Measurements from ENCODE around the gene SMPD3. TPM values are rescaled to one million over a fixed set of nuclear protein-coding genes. Genes with fewer than 3 reads are reported as not detected.

Gene SMPD3
- total RNA-seq, 3 donors from 2014 or later, result under 0.01 to 15.4 (median 2.9) TPM

- H3K9me3 ChIP-seq, result no peaks in the 10 kb centered on the region
- H3K4me3 ChIP-seq, result no peak overlapping the region
- H3K36me3 ChIP-seq, result no peaks in the 10 kb centered on the region
- TF ChIP-seq POLR2A (IDR thresholded peaks at IDR 0.05), result no peak
- TF ChIP-seq, protein P1, sequence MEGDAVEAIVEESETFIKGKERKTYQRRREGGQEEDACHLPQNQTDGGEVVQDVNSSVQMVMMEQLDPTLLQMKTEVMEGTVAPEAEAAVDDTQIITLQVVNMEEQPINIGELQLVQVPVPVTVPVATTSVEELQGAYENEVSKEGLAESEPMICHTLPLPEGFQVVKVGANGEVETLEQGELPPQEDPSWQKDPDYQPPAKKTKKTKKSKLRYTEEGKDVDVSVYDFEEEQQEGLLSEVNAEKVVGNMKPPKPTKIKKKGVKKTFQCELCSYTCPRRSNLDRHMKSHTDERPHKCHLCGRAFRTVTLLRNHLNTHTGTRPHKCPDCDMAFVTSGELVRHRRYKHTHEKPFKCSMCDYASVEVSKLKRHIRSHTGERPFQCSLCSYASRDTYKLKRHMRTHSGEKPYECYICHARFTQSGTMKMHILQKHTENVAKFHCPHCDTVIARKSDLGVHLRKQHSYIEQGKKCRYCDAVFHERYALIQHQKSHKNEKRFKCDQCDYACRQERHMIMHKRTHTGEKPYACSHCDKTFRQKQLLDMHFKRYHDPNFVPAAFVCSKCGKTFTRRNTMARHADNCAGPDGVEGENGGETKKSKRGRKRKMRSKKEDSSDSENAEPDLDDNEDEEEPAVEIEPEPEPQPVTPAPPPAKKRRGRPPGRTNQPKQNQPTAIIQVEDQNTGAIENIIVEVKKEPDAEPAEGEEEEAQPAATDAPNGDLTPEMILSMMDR (IDR thresholded peaks at IDR 0.05), result no peak
- TF ChIP-seq POLR2AphosphoS5 (IDR thresholded peaks at IDR 0.05), result no peak
- no peak for DNase-seq (ENCODE audit: low spot score in 2 of 2)
- H3K27me3 ChIP-seq, result no peaks in the 10 kb centered on the region
- no peak overlapping the region for H3K27ac ChIP-seq
- intact Hi-C loops (cut with DNase I; ENCODE audit: low total_unique reads), result no loop called here
- H3K4me1 ChIP-seq, result no peaks in the 10 kb centered on the region
Measured at GRCh38 chr16:68380676-68381362, 67.5 kb downstream of the SMPD3 start.

- Histone ChIP-seq H3K27me3 (no peaks in the 10 kb centered on the region), H3K9me3 (no peaks in the 10 kb centered on the region), H3K4me1 (no peaks in the 10 kb centered on the region), H3K4me3 (no peak overlapping the region), H3K36me3 (no peaks in the 10 kb centered on the region), H3K27ac (no peak overlapping the region)
- no peak for DNase-seq (ENCODE audit: low spot score in 2 of 2)
- intact Hi-C loops (cut with DNase I; ENCODE audit: low total_unique reads), result no loop called here
- no peak for TF ChIP-seq POLR2A (IDR thresholded peaks at IDR 0.05)
- TF ChIP-seq, protein P1 (IDR thresholded peaks at IDR 0.05), result no peak
- no peak for TF ChIP-seq POLR2AphosphoS5 (IDR thresholded peaks at IDR 0.05)
Measured at GRCh38 chr16:68380348-68380670, 68.0 kb downstream of the SMPD3 start.

GRCh38 chr16:68379472-68380347, 68.6 kb downstream of the SMPD3 start:
- no peak overlapping the region for H3K27ac ChIP-seq
- TF ChIP-seq POLR2A (IDR thresholded peaks at IDR 0.05) (no peak), POLR2AphosphoS5 (IDR thresholded peaks at IDR 0.05) (no peak)
- TF ChIP-seq, protein P1 (IDR thresholded peaks at IDR 0.05), result no peak
- H3K36me3 ChIP-seq, result no peaks in the 10 kb centered on the region
- intact Hi-C loops (cut with DNase I; ENCODE audit: low total_unique reads), result no loop called here
- no peak for DNase-seq (ENCODE audit: low spot score in 2 of 2)
- H3K9me3 ChIP-seq, result no peaks in the 10 kb centered on the region
- no peaks in the 10 kb centered on the region for H3K4me1 ChIP-seq
- no peaks in the 10 kb centered on the region for H3K27me3 ChIP-seq
- no peak overlapping the region for H3K4me3 ChIP-seq

DNA sequence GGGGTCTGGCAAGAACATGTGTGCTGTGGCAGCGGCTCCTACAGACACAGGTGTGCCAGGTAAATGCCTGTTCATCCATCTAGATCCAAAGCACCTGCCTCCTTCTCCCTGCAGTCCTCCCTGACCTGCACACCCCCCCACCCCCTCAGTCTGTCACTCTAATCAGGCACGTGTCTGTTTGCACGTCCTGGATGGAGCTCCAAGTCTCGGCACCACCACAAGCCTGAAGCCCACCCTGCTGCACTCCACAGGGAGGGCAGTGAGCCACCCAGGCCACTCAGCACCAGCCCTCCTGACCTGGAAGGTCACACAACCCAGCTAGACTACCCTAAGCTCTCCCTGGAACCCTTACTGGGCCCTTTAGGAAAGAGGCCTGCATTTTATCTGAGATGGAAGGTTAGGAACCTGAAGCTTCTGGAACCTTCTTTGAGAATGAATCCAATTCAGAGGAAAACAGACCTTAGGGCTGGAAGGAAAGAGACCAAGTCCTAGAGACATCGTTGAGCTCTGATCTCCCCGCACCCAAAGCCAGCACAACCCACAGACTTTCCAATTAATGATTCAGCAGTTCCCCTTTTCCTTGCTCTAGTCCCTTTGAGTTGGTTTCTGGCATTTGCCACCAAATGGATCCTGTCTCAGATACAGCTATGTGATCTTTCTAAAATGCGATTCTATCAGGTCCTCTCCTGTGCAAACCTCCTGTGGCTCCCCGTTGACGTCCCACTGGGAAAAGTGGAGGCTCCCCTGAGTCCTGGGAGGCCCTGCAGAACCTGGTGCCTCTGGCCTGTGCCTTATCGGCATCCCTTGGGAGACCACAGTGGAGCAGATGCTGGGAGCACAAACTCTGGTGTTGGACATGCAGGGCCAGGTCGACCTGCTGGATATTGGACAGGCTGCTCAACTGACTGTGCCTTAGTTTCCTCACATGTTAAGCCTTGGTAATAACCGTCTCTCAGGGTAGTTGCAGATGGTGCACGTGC, 69.6 kb downstream of the SMPD3 start:
- no peaks in the 10 kb centered on the region for H3K27me3 ChIP-seq
- TF ChIP-seq, protein P1 (IDR thresholded peaks at IDR 0.05), result no peak
- TF ChIP-seq POLR2A (IDR thresholded peaks at IDR 0.05) (no peak), POLR2AphosphoS5 (IDR thresholded peaks at IDR 0.05) (no peak)
- no peak overlapping the region for H3K27ac ChIP-seq
- intact Hi-C loops (cut with DNase I; ENCODE audit: low total_unique reads), result no loop called here
- no peaks in the 10 kb centered on the region for H3K4me1 ChIP-seq
- DNase-seq (ENCODE audit: low spot score in 2 of 2), result no peak
- H3K9me3 ChIP-seq, result no peaks in the 10 kb centered on the region
- H3K4me3 ChIP-seq, result no peak overlapping the region
- no peaks in the 10 kb centered on the region for H3K36me3 ChIP-seq
